NCI-H2227 (cell line): ENCODE data around the gene MED14.

Experiments
- DNase-seq: peaks from one replicate; lab custom pipeline; 2025; ENCODE audit not compliant: unreplicated experiment; lab: John Stamatoyannopoulos, UW

Gene MED14

GRCh38 chrX:40729598-40730584 is 5.5 kb downstream of the MED14 start:
- no peak for DNase-seq

- DNase-seq = no peak
These were observed 7.6 kb downstream of the MED14 start for GRCh38 chrX:40727581-40728252.

DNA sequence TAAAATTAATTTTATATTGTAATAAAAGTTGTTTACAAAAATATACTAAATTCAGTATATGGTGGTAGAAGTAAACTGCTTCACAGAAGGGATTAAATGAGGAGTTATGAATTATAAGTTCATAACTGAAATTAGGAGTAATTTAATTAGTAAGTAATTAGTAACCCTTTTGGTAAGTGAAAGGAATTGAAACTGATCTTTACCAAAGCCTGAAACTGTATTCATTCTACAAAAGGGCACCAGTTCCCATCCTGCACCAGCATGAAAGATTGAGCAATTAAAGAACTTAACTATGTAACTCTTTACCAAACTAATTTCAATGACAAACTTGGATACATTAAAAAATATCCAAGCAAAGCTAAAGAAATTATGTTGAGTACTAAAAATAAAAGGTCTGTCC is 8.2 kb downstream of the MED14 start:
- DNase-seq = no peak

- DNase-seq = no peak
These were observed 12.4 kb downstream of the MED14 start for GRCh38 chrX:40722930-40723329.

DNA sequence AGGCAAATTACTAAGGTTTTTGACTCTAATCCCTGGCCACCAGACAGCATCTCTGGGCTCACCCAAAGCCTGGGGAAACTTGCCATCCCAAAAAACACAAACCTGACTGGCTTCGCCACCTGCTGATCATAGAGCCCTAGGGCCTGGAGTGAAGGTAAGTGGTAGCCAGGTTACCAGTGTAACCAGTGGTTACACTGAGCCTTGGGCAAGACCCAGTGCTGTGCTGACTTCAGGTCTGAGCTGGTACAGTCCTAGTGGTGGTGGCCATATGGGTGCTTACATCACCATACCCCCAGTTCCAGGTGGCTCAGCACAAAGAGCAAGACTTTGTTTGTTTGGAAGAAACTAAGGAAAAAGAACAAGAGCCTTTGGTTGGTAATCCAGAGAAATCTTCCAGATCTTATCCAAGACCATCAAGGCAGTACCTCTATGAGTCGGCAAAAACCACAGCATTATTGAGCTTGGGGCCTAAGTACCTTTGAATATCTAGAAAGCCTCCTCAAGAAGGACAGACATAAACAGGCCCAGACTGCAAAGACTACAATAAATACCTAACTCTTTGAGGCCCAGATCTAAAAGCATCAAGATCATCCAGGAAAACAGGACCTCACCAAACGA is 13.7 kb downstream of the MED14 start:
- no peak for DNase-seq

DNA sequence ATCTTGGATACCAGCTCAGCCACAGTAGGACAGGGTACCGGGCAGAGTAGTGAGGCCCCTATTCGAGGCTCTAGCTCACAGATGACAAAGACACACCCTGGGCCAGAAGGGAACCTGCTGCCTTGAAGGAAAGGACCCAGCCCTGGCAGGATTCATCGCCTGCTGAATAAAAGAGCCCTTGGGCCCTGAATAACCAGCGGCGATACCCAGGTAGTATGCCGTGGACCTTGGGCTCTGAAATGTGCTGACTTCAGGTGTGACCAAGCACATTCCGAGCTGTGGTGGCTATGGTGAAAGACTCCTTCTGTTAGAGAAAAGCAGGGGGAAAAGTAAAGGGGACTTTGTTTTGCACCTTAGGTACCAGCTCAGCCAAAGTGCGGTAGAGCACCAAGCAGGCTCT is 14.6 kb downstream of the MED14 start:
- no peak for DNase-seq

DNA sequence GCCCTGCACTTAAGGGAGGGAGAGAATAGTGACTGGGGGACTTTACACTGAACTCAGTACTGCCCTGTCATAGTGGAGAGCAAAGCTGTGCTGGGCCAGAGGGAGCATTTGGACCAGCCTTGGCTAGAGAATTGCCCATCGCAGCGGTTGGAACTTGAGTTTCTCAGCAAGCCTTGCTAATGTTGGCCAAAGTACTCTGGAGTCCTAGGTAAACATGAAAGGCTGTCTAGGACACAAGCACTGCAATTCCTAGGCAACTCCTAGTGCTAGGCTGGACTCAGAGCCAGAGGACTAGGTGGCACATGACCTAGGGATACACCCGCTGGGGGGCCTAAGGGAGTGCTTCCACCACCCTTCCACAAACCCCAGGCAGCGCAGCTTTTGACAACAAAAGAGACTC is 15.0 kb downstream of the MED14 start:
- DNase-seq = no peak

DNA sequence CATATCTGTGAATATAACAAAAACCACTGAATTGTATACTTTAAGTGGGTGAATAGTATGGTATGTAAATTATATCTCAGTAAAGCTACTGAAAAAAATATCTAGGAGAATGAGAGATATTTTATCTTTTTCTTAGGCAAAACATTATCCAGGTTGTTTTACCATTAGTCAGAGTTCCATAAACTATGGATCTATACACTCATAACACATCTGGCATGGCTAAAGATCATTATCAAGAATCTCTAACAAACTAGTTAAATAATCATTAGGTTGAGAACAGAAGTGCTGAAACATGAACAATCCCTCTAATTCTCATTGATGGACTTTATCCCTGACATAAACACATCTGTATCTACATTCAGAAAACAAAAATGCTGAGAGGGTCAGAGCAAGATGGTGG is 15.6 kb downstream of the MED14 start:
- DNase-seq = no peak

GRCh38 chrX:40719218-40719617 is 16.1 kb downstream of the MED14 start:
- no peak for DNase-seq

DNA sequence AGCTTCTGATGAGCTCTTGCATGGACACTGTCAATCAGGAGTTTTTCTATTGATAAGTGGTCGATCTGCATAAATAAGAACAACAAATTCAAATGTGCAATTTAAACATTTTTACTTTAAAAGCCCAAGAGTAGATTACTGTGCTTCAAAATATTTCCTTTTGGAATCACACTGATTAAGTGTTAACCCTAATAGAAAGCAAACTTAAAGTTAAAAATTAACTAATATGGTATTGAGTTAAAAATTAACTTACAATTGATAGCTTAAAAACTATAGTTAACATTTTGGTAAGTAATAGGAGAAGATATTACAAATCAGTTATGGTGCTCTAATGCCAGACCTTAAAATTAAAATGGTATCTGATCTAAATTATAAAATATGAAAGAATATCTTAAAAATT is 25.9 kb downstream of the MED14 start:
- no peak for DNase-seq

DNA sequence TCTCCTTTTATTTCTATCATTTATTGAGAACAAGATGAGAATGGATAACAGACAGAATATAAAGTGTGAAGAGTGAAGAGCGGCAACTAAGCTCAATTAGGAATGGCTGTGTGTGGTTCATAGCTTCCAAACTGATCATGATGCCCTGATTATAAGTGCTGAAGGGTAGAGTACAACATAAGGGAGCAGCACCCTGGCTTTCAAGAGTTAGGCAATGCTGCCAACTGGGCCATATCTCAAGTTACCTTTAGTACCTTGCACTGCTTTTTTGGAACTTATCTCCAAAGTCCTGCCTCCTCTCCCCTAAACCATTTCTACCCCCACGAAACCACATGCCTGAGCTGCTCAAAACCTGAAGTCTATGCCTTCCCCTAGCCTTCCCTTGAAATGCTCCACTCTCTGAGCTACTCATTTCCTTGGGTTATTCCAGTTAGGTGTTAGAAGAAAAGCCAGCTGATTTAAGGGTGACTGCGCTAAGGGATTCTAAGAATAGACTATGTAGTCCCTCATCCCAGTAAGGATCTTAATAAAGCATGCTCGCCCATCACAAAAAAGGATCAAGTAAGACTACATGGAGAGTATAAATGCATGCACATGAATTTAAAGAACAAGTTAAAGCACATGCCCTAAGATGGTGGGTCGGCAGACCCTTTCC is 29.6 kb downstream of the MED14 start:
- DNase-seq = no peak

DNA sequence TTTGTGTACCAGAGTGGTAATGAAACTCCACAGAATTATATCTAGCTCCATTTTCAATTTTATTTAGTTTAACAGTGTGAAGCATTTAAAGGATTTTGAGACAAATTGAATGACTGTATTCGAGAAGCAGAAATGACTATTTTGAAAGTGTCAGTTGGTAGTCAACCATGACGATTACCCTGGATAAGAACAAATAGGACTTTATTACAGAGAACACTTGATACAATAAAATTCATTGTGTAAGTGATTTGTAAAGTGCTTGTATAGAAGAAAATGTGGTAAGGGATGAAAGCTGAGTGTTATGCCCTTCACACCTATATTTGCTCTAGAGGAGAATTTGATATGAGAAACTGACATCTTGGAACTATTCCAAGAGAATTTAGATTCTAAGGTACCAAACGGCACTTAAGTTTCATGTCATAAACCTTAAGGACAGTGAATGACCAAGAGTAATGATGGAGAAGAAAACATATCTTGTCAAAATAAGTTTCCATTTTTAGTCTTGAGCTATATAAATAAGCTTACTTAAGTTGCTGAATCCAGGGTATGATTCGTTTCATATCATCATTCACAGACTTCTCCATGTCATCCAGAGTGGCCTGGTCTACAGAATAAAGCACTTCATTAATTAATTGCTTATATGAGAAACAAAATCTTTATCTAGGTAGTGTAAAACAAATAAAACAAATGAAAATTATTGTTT is 34.6 kb downstream of the MED14 start:
- DNase-seq = no peak

GRCh38 chrX:40698851-40699250 is 36.5 kb downstream of the MED14 start:
- no peak for DNase-seq

- no peak for DNase-seq
These were observed 40.5 kb downstream of the MED14 start for GRCh38 chrX:40694802-40695201.

DNA sequence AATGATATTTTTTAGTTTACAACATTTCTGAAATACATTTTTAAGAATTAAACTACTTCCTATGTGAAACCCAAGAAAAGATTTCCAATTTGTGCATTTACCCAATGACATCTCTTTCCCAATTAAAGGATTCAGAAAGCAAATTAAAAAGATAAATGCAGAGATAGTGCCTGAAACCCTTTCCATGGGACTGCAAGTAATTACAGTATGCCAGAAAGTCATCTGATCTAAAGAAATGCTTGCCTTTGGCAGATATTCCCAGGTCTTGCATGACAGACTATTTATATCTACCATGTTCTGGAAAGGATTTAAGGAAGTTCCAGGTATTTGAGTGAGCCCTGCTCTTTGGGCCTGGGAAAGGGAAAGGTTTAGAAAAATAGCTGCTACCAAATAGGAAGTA is 46.4 kb downstream of the MED14 start:
- DNase-seq = no peak

- DNase-seq = no peak
These were observed 48.2 kb downstream of the MED14 start for GRCh38 chrX:40687169-40687568.

DNA sequence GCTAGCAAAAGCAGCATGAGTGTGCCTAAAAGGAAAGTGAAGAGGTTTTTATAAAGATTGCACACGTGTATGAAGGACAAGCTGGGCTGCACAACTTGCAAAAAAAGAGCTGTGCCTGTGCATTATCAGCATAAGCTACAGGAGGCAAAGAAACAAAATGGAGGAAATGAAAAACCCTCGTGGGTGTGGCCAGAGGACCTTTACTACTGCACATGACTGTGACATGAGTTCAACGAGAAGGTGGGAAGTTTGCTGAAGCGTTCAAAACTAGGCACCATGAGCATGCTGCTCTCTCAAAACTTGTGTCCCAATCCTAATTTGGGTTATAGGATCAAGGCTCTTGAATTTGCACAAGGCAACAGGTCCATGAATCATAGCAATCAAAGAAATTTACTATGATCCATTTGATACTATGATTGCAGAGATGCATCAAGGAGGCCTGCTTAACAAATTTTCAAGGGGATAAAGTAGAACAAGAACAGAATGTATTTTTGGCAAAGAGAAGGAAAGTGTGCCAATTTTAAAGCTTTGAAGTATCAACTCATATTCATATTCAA is 49.9 kb downstream of the MED14 start:
- DNase-seq = no peak

DNA sequence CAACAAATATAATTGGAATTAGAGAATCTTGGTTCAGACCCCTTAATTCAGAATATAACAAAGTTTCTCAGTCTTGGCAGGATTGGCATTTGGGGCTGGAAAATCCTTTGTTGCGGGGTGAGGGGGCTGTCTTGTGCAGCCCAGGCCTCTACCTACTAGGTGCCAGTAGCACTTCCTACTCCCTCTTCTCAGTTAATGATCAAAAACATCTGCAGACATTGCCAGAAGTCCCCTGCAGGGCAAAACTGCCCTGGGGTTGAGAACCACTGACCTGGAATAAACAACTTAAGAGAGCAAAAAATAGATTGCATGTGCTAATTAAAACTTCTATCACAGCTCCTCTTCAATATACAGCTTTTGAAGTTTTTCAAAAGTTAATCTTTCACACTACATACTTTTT is 51.2 kb downstream of the MED14 start:
- DNase-seq = no peak

GRCh38 chrX:40683245-40683644 is 52.1 kb downstream of the MED14 start:
- no peak for DNase-seq

DNA sequence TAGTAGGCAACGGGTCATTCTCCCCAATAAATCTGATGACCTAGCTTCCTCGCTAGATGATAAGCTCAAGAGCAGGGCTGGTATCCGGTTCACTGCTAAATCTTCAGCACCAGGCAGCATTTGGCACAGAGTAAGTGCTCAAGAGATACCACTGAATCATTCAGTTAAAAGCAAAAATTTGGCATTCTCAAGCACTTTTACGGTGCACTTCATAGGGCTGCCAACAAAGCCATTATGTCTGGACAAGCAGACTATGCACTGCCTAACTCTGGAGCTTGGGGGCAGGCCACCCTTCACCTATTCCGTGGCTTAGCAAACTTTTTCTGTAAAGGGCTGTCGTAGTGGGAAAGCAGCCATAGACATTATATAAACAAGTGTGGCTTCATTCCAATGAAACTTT is 64.2 kb downstream of the MED14 start:
- DNase-seq = no peak
